Vagina (tissue), 2 donors: ENCODE data around the gene CCDC126. TPM values are rescaled to one million over a fixed set of nuclear protein-coding genes. Genes with fewer than 3 reads are reported as not detected.

Source experiments
- DNase-seq, 2 donors: peaks; one replicate each; pipeline ENCODE4 v3.0.0-alpha.2; 2017; ENCODE audit errors: extremely low spot score in 2 of 2
- H3K27ac ChIP-seq: fragments of 200-600 bp; sonication (generic); one replicate; pipeline ENCODE4 v1.5.1; 2019
- H3K27me3 ChIP-seq: fragments of 200-600 bp; sonication (generic); one replicate; pipeline ENCODE4 v1.5.1; 2019
- H3K36me3 ChIP-seq, 2 donors: fragments of 200-600 bp; sonication (generic); one replicate each; pipeline ENCODE4 v1.5.1; 2017 to 2019
- H3K4me1 ChIP-seq: fragments of 200-600 bp; sonication (generic); one replicate; pipeline ENCODE4 v1.5.1; 2019
- H3K4me3 ChIP-seq, 2 donors: fragments of 200-600 bp; sonication (generic); 1 replicate in 1 of 2; 2 replicates in 1 of 2; pipeline ENCODE4 v1.5.1; 2016 to 2019
- H3K9me3 ChIP-seq: fragments of 200-600 bp; sonication (generic); one replicate; pipeline ENCODE4 v1.5.1; 2019
- CTCF ChIP-seq, 3 experiments: fragments of 450-650 bp in 2 of 3; fragments of 200-600 bp in 1 of 3; sonication (generic) in 1 of 3; IDR thresholded peaks; one replicate each; pipeline ENCODE4 v1.5.1; 2017 to 2019; ENCODE audit warnings: antibody characterized with exemption in 3 of 3, mild to moderate bottlenecking in 2 of 3, moderate library complexity in 2 of 3
- POLR2A ChIP-seq, 2 donors: fragments of 450-650 bp; IDR thresholded peaks; one replicate each; pipeline ENCODE4 v1.6.1; 2017; ENCODE audit warnings: antibody characterized with exemption in 2 of 2, mild to moderate bottlenecking in 2 of 2, moderate library complexity in 2 of 2
- POLR2AphosphoS5 ChIP-seq, 2 donors: sonication (generic); formaldehyde crosslinking; IDR thresholded peaks; one replicate each; pipeline ENCODE4 v1.9.0; 2017; ENCODE audit warnings: antibody characterized with exemption in 2 of 2, mild to moderate bottlenecking in 2 of 2, low read depth in 1 of 2; ENCODE audit not compliant: insufficient read depth in 1 of 2
- intact Hi-C: fragments of 100-400 bp; cut with DNase I; formaldehyde crosslinking; loops from one replicate; pipeline ENCODE4 v1.15.1; 2023
- total RNA-seq: library from RNA; depleted of rRNA; stranded (reverse); fragments of >200 nt; gene quantifications from one replicate; pipeline ENCODE4 v1.2.3, GENCODE V29; 2016

Gene CCDC126
- total RNA-seq, 1 donor from 2014 or later, result 18.7 TPM

GRCh38 chr7:23586159-23586558 is 11.0 kb upstream of the CCDC126 start:
- DNase-seq, result no peak
- Histone ChIP-seq H3K4me3 (no peak overlapping the region), H3K36me3 (no peaks in the 10 kb centered on the region), H3K27ac (no peak overlapping the region), H3K4me1 (no peaks in the 10 kb centered on the region), H3K9me3 (no peaks in the 10 kb centered on the region), H3K27me3 (no peaks in the 10 kb centered on the region)
- intact Hi-C loops, result no loop called here
- no peak for TF ChIP-seq POLR2AphosphoS5 (IDR thresholded peaks at IDR 0.05; ENCODE audit: insufficient read depth in 1 of 2, low read depth in 1 of 2)
- TF ChIP-seq CTCF (IDR thresholded peaks at IDR 0.05), result no peak
- no peak for TF ChIP-seq POLR2A (IDR thresholded peaks at IDR 0.05)

GRCh38 chr7:23590529-23590928 is 6.7 kb upstream of the CCDC126 start:
- H3K27me3 ChIP-seq, result no peaks in the 10 kb centered on the region
- no peaks in the 10 kb centered on the region for H3K4me1 ChIP-seq
- H3K27ac ChIP-seq, result no peak overlapping the region
- no peak for DNase-seq
- H3K9me3 ChIP-seq, result no peaks in the 10 kb centered on the region
- TF ChIP-seq POLR2A (IDR thresholded peaks at IDR 0.05) (no peak), CTCF (IDR thresholded peaks at IDR 0.05) (no peak), POLR2AphosphoS5 (IDR thresholded peaks at IDR 0.05; ENCODE audit: insufficient read depth in 1 of 2, low read depth in 1 of 2) (no peak)
- H3K36me3 ChIP-seq, result no peaks in the 10 kb centered on the region
- intact Hi-C loops, result no loop called here
- no peak overlapping the region for H3K4me3 ChIP-seq

- Histone ChIP-seq H3K4me1 (peaks cover 7% of the 10 kb centered on the region), H3K9me3 (no peaks in the 10 kb centered on the region), H3K4me3 (no peak overlapping the region), H3K36me3 (no peaks in the 10 kb centered on the region), H3K27me3 (no peaks in the 10 kb centered on the region), H3K27ac (no peak overlapping the region)
- no peak for TF ChIP-seq CTCF (IDR thresholded peaks at IDR 0.05)
- intact Hi-C loops, result no loop called here
- DNase-seq, result no peak
These were observed 3.5 kb upstream of the CCDC126 start for GRCh38 chr7:23593706-23594105.

GRCh38 chr7:23594879-23595604 is 2.1 kb upstream of the CCDC126 start:
- Histone ChIP-seq H3K27ac (no peak overlapping the region), H3K4me1 (peaks cover 20% of the 10 kb centered on the region), H3K36me3 (no peaks in the 10 kb centered on the region), H3K4me3 (no peak overlapping the region), H3K9me3 (no peaks in the 10 kb centered on the region), H3K27me3 (no peaks in the 10 kb centered on the region)
- intact Hi-C loops, result no loop called here
- no peak for DNase-seq
- TF ChIP-seq POLR2AphosphoS5 (IDR thresholded peaks at IDR 0.05; ENCODE audit: insufficient read depth in 1 of 2, low read depth in 1 of 2) (peak in 1 of 2 donors; percentile 15), CTCF (IDR thresholded peaks at IDR 0.05) (no peak)

GRCh38 chr7:23598296-23598695 is 1.1 kb downstream of the CCDC126 start:
- no peak for DNase-seq
- H3K36me3 ChIP-seq, result no peaks in the 10 kb centered on the region
- intact Hi-C loops, result no loop called here
- H3K4me3 ChIP-seq, result peak overlapping the region; percentile 74 to 95
- peak overlapping the region; percentile 94 for H3K27ac ChIP-seq
- TF ChIP-seq POLR2A (IDR thresholded peaks at IDR 0.05), result no peak
- no peak for TF ChIP-seq POLR2AphosphoS5 (IDR thresholded peaks at IDR 0.05; ENCODE audit: insufficient read depth in 1 of 2, low read depth in 1 of 2)
- no peak for TF ChIP-seq CTCF (IDR thresholded peaks at IDR 0.05)
- H3K4me1 ChIP-seq, result peaks cover 33% of the 10 kb centered on the region
- H3K9me3 ChIP-seq, result no peaks in the 10 kb centered on the region
- H3K27me3 ChIP-seq, result no peaks in the 10 kb centered on the region
